Esophagus squamous epithelium (tissue), 5 donors: ENCODE results near the gene IP6K2. TPM values are rescaled to one million over a fixed set of nuclear protein-coding genes. Genes with fewer than 3 reads are reported as not detected.

Experiments used
- DNase-seq: peaks from one replicate; lab custom pipeline; 2025; lab: John Stamatoyannopoulos, UW
- H3K27ac ChIP-seq, 4 donors: fragments of 200-600 bp; sonication (generic); one replicate each; pipeline ENCODE4 v1.5.1; 2016 to 2019; ENCODE audit warnings: mild to moderate bottlenecking in 1 of 4
- H3K27me3 ChIP-seq, 4 donors: fragments of 200-600 bp; sonication (generic); 1 replicate in 3 of 4; 2 replicates in 1 of 4; pipeline versions ENCODE4 v1.5.1 to v1.6.0; 2017 to 2021; ENCODE audit warnings: antibody characterized with exemption in 1 of 4
- H3K36me3 ChIP-seq, 3 donors: fragments of 200-600 bp; sonication (generic); one replicate each; pipeline ENCODE4 v1.5.1; 2016 to 2019
- H3K4me1 ChIP-seq, 3 donors: fragments of 200-600 bp; sonication (generic); one replicate each; pipeline ENCODE4 v1.5.1; 2017 to 2019
- H3K4me3 ChIP-seq, 4 donors: fragments of 200-600 bp; sonication (generic); 1 replicate in 3 of 4; 2 replicates in 1 of 4; pipeline ENCODE4 v1.5.1; 2016 to 2019; ENCODE audit warnings: mild to moderate bottlenecking in 2 of 4, moderate library complexity in 1 of 4
- H3K9me3 ChIP-seq, 3 donors: fragments of 200-600 bp; sonication (generic); one replicate each; pipeline ENCODE4 v1.5.1; 2016 to 2019
- CTCF ChIP-seq, 6 experiments: fragments of 450-650 bp in 4 of 6; fragments of 200-600 bp in 2 of 6; sonication (generic) in 2 of 6; IDR thresholded peaks; one replicate each; pipeline ENCODE4 v1.5.1; 2016 to 2019; ENCODE audit warnings: antibody characterized with exemption in 6 of 6, mild to moderate bottlenecking in 4 of 6, moderate library complexity in 4 of 6
- POLR2A ChIP-seq, 4 donors: fragments of 450-650 bp; IDR thresholded peaks; one replicate each; pipeline ENCODE4 v1.6.1; 2017; ENCODE audit warnings: antibody characterized with exemption in 4 of 4, mild to moderate bottlenecking in 4 of 4, moderate library complexity in 3 of 4
- WGBS, 2 donors: methylation state at CpG; one replicate each; pipeline ENCODE4 v1.1.5; 2018; 5-methylcytosine and 5-hydroxymethylcytosine counted together
- intact Hi-C: fragments of 100-400 bp; cut with DNase I; formaldehyde crosslinking; loops from one replicate; pipeline ENCODE4 v1.15.0; 2022
- total RNA-seq, 4 donors: library from RNA; depleted of rRNA; stranded (reverse); fragments of >200 nt; gene quantifications; one replicate each; pipeline ENCODE4 v1.1.0, GENCODE V29; 2016
- donor health status: DM: yes; HTN: yes; CAD: no.

The IP6K2 gene
- total RNA-seq, 4 donors from 2014 or later = 52.1 to 94.6 (median 67.9) TPM

DNA sequence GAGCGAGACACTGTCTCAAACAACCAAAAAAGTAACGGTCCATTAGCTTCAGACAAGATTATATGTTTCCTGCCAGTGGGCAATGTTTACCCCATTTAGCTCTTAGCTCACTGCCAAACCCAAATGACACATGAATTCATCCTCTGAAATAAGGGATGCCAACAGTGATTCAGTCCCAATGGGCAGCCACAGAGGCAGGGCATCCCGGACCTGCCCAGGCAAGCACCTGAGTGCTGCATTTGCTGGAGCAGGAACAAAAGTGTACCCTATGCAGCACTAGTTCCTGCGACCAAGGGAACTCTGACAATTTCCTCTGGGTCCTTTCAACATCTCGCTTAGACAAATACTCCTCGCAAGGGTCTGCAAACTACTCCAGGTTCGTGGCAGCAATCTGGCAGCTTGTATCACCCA lies 8.0 kb downstream of the IP6K2 start:
- TF ChIP-seq CTCF (IDR thresholded peaks at IDR 0.05) (no peak), POLR2A (IDR thresholded peaks at IDR 0.05) (no peak)
- Histone ChIP-seq H3K9me3 (no peaks in the 10 kb centered on the region), H3K27ac (peak overlapping the region; percentile 64 to 79 (median 66)), H3K4me3 (no peak overlapping the region), H3K27me3 (no peaks in the 10 kb centered on the region), H3K36me3 (peaks cover 6 to 78% (median 7%) of the 10 kb centered on the region in 3 donors), H3K4me1 (peaks cover 8 to 78% (median 56%) of the 10 kb centered on the region in 3 donors)
- 32 to 46% methylated on average over 4 to 7 of the region's 7 CpGs for WGBS, 2 donors
- intact Hi-C loops = no loop called here
- DNase-seq = no peak

DNA sequence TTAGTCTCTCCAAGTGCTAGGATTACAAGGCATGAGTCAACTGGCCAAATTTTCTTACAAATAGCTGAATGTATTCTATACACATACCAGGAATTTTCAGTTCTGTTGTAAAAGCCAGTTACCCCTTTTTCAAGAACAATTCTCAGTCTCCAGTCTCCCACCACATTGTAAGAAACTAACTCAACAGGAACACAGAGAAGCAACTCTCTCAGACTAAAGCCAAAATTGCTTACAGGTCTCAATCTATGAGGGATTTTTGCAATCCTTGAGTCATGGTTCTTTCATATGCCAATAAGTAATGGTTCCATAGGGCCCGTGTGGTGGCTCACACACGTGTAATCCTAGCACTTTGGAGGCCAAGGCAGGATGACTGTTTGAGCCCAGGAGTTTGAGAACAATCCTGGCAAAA lies 8.5 kb downstream of the IP6K2 start:
- DNase-seq = no peak
- 29 to 37% methylated on average over 2 of the region's 2 CpGs for WGBS, 2 donors
- H3K36me3 ChIP-seq = peaks cover 6 to 75% (median 7%) of the 10 kb centered on the region in 3 donors

GRCh38 chr3:48707157-48707556 lies 9.9 kb downstream of the IP6K2 start:
- Histone ChIP-seq H3K27me3 (no peaks in the 10 kb centered on the region), H3K9me3 (no peaks in the 10 kb centered on the region), H3K4me3 (no peak overlapping the region), H3K4me1 (peaks cover 8 to 72% (median 41%) of the 10 kb centered on the region in 3 donors), H3K27ac (no peak overlapping the region), H3K36me3 (peaks cover 6 to 75% (median 8%) of the 10 kb centered on the region in 3 donors)
- WGBS, 2 donors = 75 to 91% methylated on average over 5 of the region's 5 CpGs
- TF ChIP-seq POLR2A (IDR thresholded peaks at IDR 0.05) = no peak
- no peak for TF ChIP-seq CTCF (IDR thresholded peaks at IDR 0.05)
- no peak for DNase-seq
- intact Hi-C loops = no loop called here

More for the DNA sequence above, 8.5 kb downstream of the IP6K2 start:
- intact Hi-C loops = no loop called here
- H3K27me3 ChIP-seq = no peaks in the 10 kb centered on the region
- TF ChIP-seq POLR2A (IDR thresholded peaks at IDR 0.05) (no peak), CTCF (IDR thresholded peaks at IDR 0.05) (no peak)
- no peak overlapping the region for H3K4me3 ChIP-seq
- H3K9me3 ChIP-seq = no peaks in the 10 kb centered on the region
- peaks cover 8 to 78% (median 53%) of the 10 kb centered on the region in 3 donors for H3K4me1 ChIP-seq
- H3K27ac ChIP-seq = peak overlapping the region; percentile 52 to 79 (median 66)

- no peak for DNase-seq
- H3K27me3 ChIP-seq = no peaks in the 10 kb centered on the region
- intact Hi-C loops = no loop called here
- H3K36me3 ChIP-seq = peaks cover 12 to 92% (median 13%) of the 10 kb centered on the region in 3 donors
- 89 to 92% methylated on average over 6 of the region's 6 CpGs for WGBS, 2 donors
- TF ChIP-seq CTCF (IDR thresholded peaks at IDR 0.05) (no peak), POLR2A (IDR thresholded peaks at IDR 0.05) (no peak)
- H3K27ac ChIP-seq = no peak overlapping the region
- peaks cover 0 to 42% (median 5%) of the 10 kb centered on the region in 3 donors for H3K4me1 ChIP-seq
- no peak overlapping the region for H3K4me3 ChIP-seq
- H3K9me3 ChIP-seq = no peaks in the 10 kb centered on the region
Observed at GRCh38 chr3:48702320-48702920, 14.6 kb downstream of the IP6K2 start.

GRCh38 chr3:48700731-48701405 lies 16.2 kb downstream of the IP6K2 start:
- WGBS, 2 donors = 90 to 92% methylated on average over 5 to 7 of the region's 11 CpGs
- H3K27me3 ChIP-seq = no peaks in the 10 kb centered on the region
- peaks cover 6 to 78% (median 13%) of the 10 kb centered on the region in 3 donors for H3K36me3 ChIP-seq
- DNase-seq = no peak
- TF ChIP-seq CTCF (IDR thresholded peaks at IDR 0.05) = no peak
- TF ChIP-seq POLR2A (IDR thresholded peaks at IDR 0.05) = no peak
- H3K9me3 ChIP-seq = no peaks in the 10 kb centered on the region
- no peak overlapping the region for H3K4me3 ChIP-seq
- H3K4me1 ChIP-seq = peaks cover 0 to 44% (median 7%) of the 10 kb centered on the region in 3 donors
- intact Hi-C loops = no loop called here
- no peak overlapping the region for H3K27ac ChIP-seq
